ENCODE results near the gene GDF9.

GDF9 gene

GRCh38 chr5:132905938-132906337 is 39.7 kb upstream of the GDF9 start:
- H3K9me3 ChIP-seq (replicated peaks in 1 of 2; ENCODE audit: control insufficient read depth in 2 of 2, insufficient read depth in 1 of 2, low read depth in 1 of 2, low read length in 2 of 2) = no peaks in the 10 kb centered on the region
- no peak overlapping the region for H3K9ac ChIP-seq (ENCODE audit: low read depth, low read length, poor library complexity)
- H3K14ac ChIP-seq (ENCODE audit: low read length) = no peak overlapping the region
- H2BK12ac ChIP-seq (ENCODE audit: low read length) = no peak overlapping the region
- H2AFZ ChIP-seq (ENCODE audit: low read length) = no peak overlapping the region
- no peak overlapping the region for H4K8ac ChIP-seq (ENCODE audit: low read depth, low read length)
- H2BK120ac ChIP-seq (ENCODE audit: low read depth, low read length) = no peak overlapping the region
- H3K79me1 ChIP-seq (ENCODE audit: low read depth, low read length) = no peaks in the 10 kb centered on the region
- WGBS, 2 donors (ENCODE audit: extremely low coverage in 2 of 2, insufficient read length in 2 of 2, insufficient replicate concordance in 1 of 2) = no CpG with 5 or more reads among the region's 2 CpGs
- no peak overlapping the region for H2BK15ac ChIP-seq (ENCODE audit: low read length)
- no peak overlapping the region for H3K4me2 ChIP-seq (ENCODE audit: insufficient read depth, low read length, poor library complexity, severe bottlenecking)
- no peaks in the 10 kb centered on the region for H3K27me3 ChIP-seq (ENCODE audit: control insufficient read depth in 3 of 3, insufficient read depth in 3 of 3, low read depth in 1 of 3, low read length in 3 of 3)
- no peak overlapping the region for H3K27ac ChIP-seq (replicated peaks; ENCODE audit: low read length)
- no peak for DNase-seq (ENCODE audit: low spot score)
- H3K4me1 ChIP-seq (ENCODE audit: control insufficient read depth in 2 of 2, insufficient read depth in 1 of 2, low read depth in 1 of 2, low read length in 2 of 2) = no peaks in the 10 kb centered on the region
- no peak overlapping the region for H2BK5ac ChIP-seq (ENCODE audit: low read length)
- no peak overlapping the region for H3K4ac ChIP-seq (ENCODE audit: low read length)
- H4K91ac ChIP-seq (ENCODE audit: low read depth, low read length, poor library complexity) = no peak overlapping the region
- no peak overlapping the region for H3K23ac ChIP-seq (ENCODE audit: low read depth, low read length, poor library complexity)
- no peak overlapping the region for H2AK5ac ChIP-seq (ENCODE audit: low read depth, low read length)
- H3K36me3 ChIP-seq (replicated peaks in 1 of 2; ENCODE audit: control insufficient read depth in 2 of 2, insufficient read depth in 2 of 2, low read length in 2 of 2) = peaks cover 0 to 66% of the 10 kb centered on the region in 2 donors
- no peak overlapping the region for H3K18ac ChIP-seq (ENCODE audit: low read length)
- H3K4me3 ChIP-seq (ENCODE audit: low read length in 2 of 2) = no peak overlapping the region

DNA sequence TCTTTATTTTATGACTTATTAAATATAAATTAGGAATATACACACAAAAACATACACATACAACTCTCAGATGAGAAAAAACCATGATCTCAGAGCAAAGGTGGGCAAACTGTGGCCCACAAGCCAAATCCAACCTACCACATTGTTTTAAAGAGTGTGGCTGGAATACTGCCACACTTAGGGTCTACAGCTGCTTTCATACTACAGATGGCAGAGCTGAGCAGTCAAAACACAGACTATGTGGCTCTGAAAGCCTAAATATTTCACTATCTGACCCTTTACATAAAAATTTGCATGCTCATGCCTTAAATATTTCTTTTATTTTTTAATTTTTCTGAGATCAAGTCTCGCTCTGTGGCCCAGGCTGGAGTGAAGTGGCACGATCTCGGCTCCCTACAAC is 35.5 kb upstream of the GDF9 start:
- peaks cover 7 to 76% of the 10 kb centered on the region in 2 donors for H3K36me3 ChIP-seq (replicated peaks in 1 of 2; ENCODE audit: control insufficient read depth in 2 of 2, insufficient read depth in 2 of 2, low read length in 2 of 2)
- no peak overlapping the region for H2AK5ac ChIP-seq (ENCODE audit: low read depth, low read length)
- no peak overlapping the region for H2BK15ac ChIP-seq (ENCODE audit: low read length)
- no peak overlapping the region for H4K91ac ChIP-seq (ENCODE audit: low read depth, low read length, poor library complexity)
- H3K4ac ChIP-seq (ENCODE audit: low read length) = no peak overlapping the region
- no peak overlapping the region for H3K4me2 ChIP-seq (ENCODE audit: insufficient read depth, low read length, poor library complexity, severe bottlenecking)
- WGBS, 2 donors (ENCODE audit: extremely low coverage in 2 of 2, insufficient read length in 2 of 2, insufficient replicate concordance in 1 of 2) = no CpG with 5 or more reads among the region's 3 CpGs
- H3K14ac ChIP-seq (ENCODE audit: low read length) = no peak overlapping the region
- H3K9me3 ChIP-seq (replicated peaks in 1 of 2; ENCODE audit: control insufficient read depth in 2 of 2, insufficient read depth in 1 of 2, low read depth in 1 of 2, low read length in 2 of 2) = no peaks in the 10 kb centered on the region
- H4K8ac ChIP-seq (ENCODE audit: low read depth, low read length) = no peak overlapping the region
- H3K27ac ChIP-seq (replicated peaks; ENCODE audit: low read length) = no peak overlapping the region
- no peak overlapping the region for H2BK5ac ChIP-seq (ENCODE audit: low read length)
- no peaks in the 10 kb centered on the region for H3K27me3 ChIP-seq (ENCODE audit: control insufficient read depth in 3 of 3, insufficient read depth in 3 of 3, low read depth in 1 of 3, low read length in 3 of 3)
- no peak overlapping the region for H3K23ac ChIP-seq (ENCODE audit: low read depth, low read length, poor library complexity)
- H3K4me1 ChIP-seq (ENCODE audit: control insufficient read depth in 2 of 2, insufficient read depth in 1 of 2, low read depth in 1 of 2, low read length in 2 of 2) = no peaks in the 10 kb centered on the region
- H2AFZ ChIP-seq (ENCODE audit: low read length) = no peak overlapping the region
- no peak for DNase-seq (ENCODE audit: low spot score)
- H3K18ac ChIP-seq (ENCODE audit: low read length) = no peak overlapping the region
- no peak overlapping the region for H3K9ac ChIP-seq (ENCODE audit: low read depth, low read length, poor library complexity)
- H3K4me3 ChIP-seq (ENCODE audit: low read length in 2 of 2) = no peak overlapping the region
- H2BK12ac ChIP-seq (ENCODE audit: low read length) = no peak overlapping the region
- no peaks in the 10 kb centered on the region for H3K79me1 ChIP-seq (ENCODE audit: low read depth, low read length)
- no peak overlapping the region for H2BK120ac ChIP-seq (ENCODE audit: low read depth, low read length)

- Histone ChIP-seq H3K79me1 (ENCODE audit: low read depth, low read length) (no peaks in the 10 kb centered on the region), H4K8ac (ENCODE audit: low read depth, low read length) (no peak overlapping the region), H3K9ac (ENCODE audit: low read depth, low read length, poor library complexity) (no peak overlapping the region), H2BK5ac (ENCODE audit: low read length) (no peak overlapping the region), H3K4ac (ENCODE audit: low read length) (no peak overlapping the region), H3K4me1 (ENCODE audit: control insufficient read depth in 2 of 2, insufficient read depth in 1 of 2, low read depth in 1 of 2, low read length in 2 of 2) (no peaks in the 10 kb centered on the region), H3K36me3 (replicated peaks in 1 of 2; ENCODE audit: control insufficient read depth in 2 of 2, insufficient read depth in 2 of 2, low read length in 2 of 2) (peaks cover 14 to 83% of the 10 kb centered on the region in 2 donors), H3K27me3 (ENCODE audit: control insufficient read depth in 3 of 3, insufficient read depth in 3 of 3, low read depth in 1 of 3, low read length in 3 of 3) (no peaks in the 10 kb centered on the region), H3K23ac (ENCODE audit: low read depth, low read length, poor library complexity) (no peak overlapping the region), H3K9me3 (replicated peaks in 1 of 2; ENCODE audit: control insufficient read depth in 2 of 2, insufficient read depth in 1 of 2, low read depth in 1 of 2, low read length in 2 of 2) (no peaks in the 10 kb centered on the region), H2BK15ac (ENCODE audit: low read length) (no peak overlapping the region), H2AK5ac (ENCODE audit: low read depth, low read length) (no peak overlapping the region), H3K4me2 (ENCODE audit: insufficient read depth, low read length, poor library complexity, severe bottlenecking) (no peak overlapping the region), H3K18ac (ENCODE audit: low read length) (no peak overlapping the region), H2BK120ac (ENCODE audit: low read depth, low read length) (no peak overlapping the region), H2AFZ (ENCODE audit: low read length) (no peak overlapping the region), H4K91ac (ENCODE audit: low read depth, low read length, poor library complexity) (no peak overlapping the region), H3K27ac (replicated peaks; ENCODE audit: low read length) (no peak overlapping the region), H3K14ac (ENCODE audit: low read length) (no peak overlapping the region), H2BK12ac (ENCODE audit: low read length) (no peak overlapping the region), H3K4me3 (ENCODE audit: low read length in 2 of 2) (no peak overlapping the region)
- WGBS, 2 donors (ENCODE audit: extremely low coverage in 2 of 2, insufficient read length in 2 of 2, insufficient replicate concordance in 1 of 2) = no CpG with 5 or more reads among the region's 4 CpGs
- DNase-seq (ENCODE audit: low spot score) = no peak
Observed at GRCh38 chr5:132901036-132901435, 34.8 kb upstream of the GDF9 start.

- Histone ChIP-seq H3K18ac (ENCODE audit: low read length) (no peak overlapping the region), H2AK5ac (ENCODE audit: low read depth, low read length) (no peak overlapping the region), H3K27ac (replicated peaks; ENCODE audit: low read length) (no peak overlapping the region), H4K8ac (ENCODE audit: low read depth, low read length) (no peak overlapping the region), H3K36me3 (replicated peaks in 1 of 2; ENCODE audit: control insufficient read depth in 2 of 2, insufficient read depth in 2 of 2, low read length in 2 of 2) (peaks cover 19 to 95% of the 10 kb centered on the region in 2 donors), H3K9ac (ENCODE audit: low read depth, low read length, poor library complexity) (no peak overlapping the region), H3K14ac (ENCODE audit: low read length) (no peak overlapping the region), H3K79me1 (ENCODE audit: low read depth, low read length) (no peaks in the 10 kb centered on the region), H3K4ac (ENCODE audit: low read length) (no peak overlapping the region), H3K27me3 (ENCODE audit: control insufficient read depth in 3 of 3, insufficient read depth in 3 of 3, low read depth in 1 of 3, low read length in 3 of 3) (no peaks in the 10 kb centered on the region), H3K4me1 (ENCODE audit: control insufficient read depth in 2 of 2, insufficient read depth in 1 of 2, low read depth in 1 of 2, low read length in 2 of 2) (no peaks in the 10 kb centered on the region), H4K91ac (ENCODE audit: low read depth, low read length, poor library complexity) (no peak overlapping the region), H2AFZ (ENCODE audit: low read length) (no peak overlapping the region), H3K23ac (ENCODE audit: low read depth, low read length, poor library complexity) (no peak overlapping the region), H3K4me3 (ENCODE audit: low read length in 2 of 2) (no peak overlapping the region), H2BK120ac (ENCODE audit: low read depth, low read length) (no peak overlapping the region), H2BK5ac (ENCODE audit: low read length) (no peak overlapping the region), H2BK12ac (ENCODE audit: low read length) (no peak overlapping the region), H2BK15ac (ENCODE audit: low read length) (no peak overlapping the region), H3K4me2 (ENCODE audit: insufficient read depth, low read length, poor library complexity, severe bottlenecking) (no peak overlapping the region), H3K9me3 (replicated peaks in 1 of 2; ENCODE audit: control insufficient read depth in 2 of 2, insufficient read depth in 1 of 2, low read depth in 1 of 2, low read length in 2 of 2) (no peaks in the 10 kb centered on the region)
- no peak for DNase-seq (ENCODE audit: low spot score)
- WGBS, 2 donors (ENCODE audit: extremely low coverage in 2 of 2, insufficient read length in 2 of 2, insufficient replicate concordance in 1 of 2) = no CpG with 5 or more reads among the region's 3 CpGs
Observed at GRCh38 chr5:132898094-132898493, 31.8 kb upstream of the GDF9 start.
